SK-N-MC (cell line): ENCODE results near the gene PPM1B.
"Not testable (repeated sequence)": the region's sequence is repeated elsewhere in the genome, so short reads cannot be mapped to it uniquely, and the experiment has no call there.

Experiments
- DNase-seq: peaks from one replicate; pipeline ENCODE4 v3.0.0-alpha.2; 2011; ENCODE audit warnings: low read depth, low spot score
- H3K27ac ChIP-seq: fragments of 200-600 bp; sonication (generic); 2 replicates; pipeline ENCODE4 v1.5.1; 2016; ENCODE audit warnings: mixed run types
- H3K36me3 ChIP-seq: fragments of 200-600 bp; sonication (generic); 2 replicates; pipeline ENCODE4 v1.6.1; 2017; ENCODE audit warnings: antibody characterized with exemption, low read length, mixed read lengths; ENCODE audit not compliant: insufficient read depth
- H3K4me3 ChIP-seq: fragments of 200-600 bp; sonication (generic); 2 replicates; pipeline ENCODE4 v1.5.1; 2016
- H3K9ac ChIP-seq: fragments of 200-600 bp; sonication (generic); 2 replicates; pipeline ENCODE4 v1.8.0; 2017; ENCODE audit warnings: mixed run types, mixed read lengths; ENCODE audit not compliant: insufficient read length
- H3K9me3 ChIP-seq: fragments of 200-600 bp; sonication (generic); 2 replicates; pipeline ENCODE4 v1.6.1; 2017; ENCODE audit warnings: low read depth, mild to moderate bottlenecking, antibody characterized with exemption, low read length, moderate library complexity, mixed read lengths
- EZH2 ChIP-seq: fragments of 200-600 bp; sonication (generic); IDR thresholded peaks from one replicate; pipeline ENCODE4 v1.6.1; 2017; ENCODE audit warnings: antibody characterized with exemption
- FOXP2 ChIP-seq: optimal IDR thresholded peaks from 2 replicates; pipeline ENCODE3; 2011; ENCODE audit warnings: mild to moderate bottlenecking, moderate library complexity; ENCODE audit not compliant: insufficient read depth; ENCODE audit errors: extremely low read length, control extremely low read depth
- POLR2AphosphoS5 ChIP-seq: IDR thresholded peaks from 2 replicates; pipeline ENCODE4 v1.6.1; 2012; ENCODE audit warnings: mild to moderate bottlenecking, low read depth, low read length, borderline replicate concordance

The PPM1B gene

GRCh38 chr2:44167908-44168680, 581 bp upstream of the PPM1B start:
- no peaks in the 10 kb centered on the region for H3K36me3 ChIP-seq
- H3K27ac ChIP-seq: peak overlapping the region; percentile 97
- H3K9ac ChIP-seq: peak overlapping the region; percentile 92
- TF ChIP-seq FOXP2 (no peak), POLR2AphosphoS5 (peak; percentile 65)
- H3K4me3 ChIP-seq: peak overlapping the region; percentile 96
- peak; percentile 99 for DNase-seq
- no peaks in the 10 kb centered on the region for H3K9me3 ChIP-seq

GRCh38 chr2:44169155-44169898, 652 bp downstream of the PPM1B start:
- H3K36me3 ChIP-seq: no peaks in the 10 kb centered on the region
- H3K4me3 ChIP-seq: peak overlapping the region; percentile 95
- H3K27ac ChIP-seq: 0 out of 2 replicates have a peak overlapping the region, but pooled peaks have one; percentile 58
- H3K9ac ChIP-seq: peak overlapping the region; percentile 89
- DNase-seq: no peak
- no peak for TF ChIP-seq FOXP2
- no peak for TF ChIP-seq POLR2AphosphoS5
- no peak for TF ChIP-seq EZH2
- H3K9me3 ChIP-seq: no peaks in the 10 kb centered on the region

- Histone ChIP-seq H3K9me3 (no peaks in the 10 kb centered on the region), H3K9ac (peak overlapping the region; percentile 89), H3K4me3 (peak overlapping the region; percentile 95), H3K36me3 (no peaks in the 10 kb centered on the region), H3K27ac (peak overlapping the region; percentile 30; the same call in 1 of the 2 replicates)
- TF ChIP-seq EZH2 (no peak), POLR2AphosphoS5 (no peak), FOXP2 (no peak)
- no peak for DNase-seq
Measured at GRCh38 chr2:44170311-44170717, 1.6 kb downstream of the PPM1B start.

GRCh38 chr2:44171018-44171417, 2.3 kb downstream of the PPM1B start:
- H3K4me3 ChIP-seq: peak overlapping the region; percentile 95
- no peak overlapping the region for H3K27ac ChIP-seq
- TF ChIP-seq POLR2AphosphoS5 (no peak), EZH2 (no peak), FOXP2 (no peak)
- H3K9me3 ChIP-seq: no peaks in the 10 kb centered on the region
- peak overlapping the region; percentile 89 for H3K9ac ChIP-seq
- no peaks in the 10 kb centered on the region for H3K36me3 ChIP-seq
- DNase-seq: no peak

GRCh38 chr2:44171442-44171841, 2.8 kb downstream of the PPM1B start:
- not testable (repeated sequence) for H3K27ac ChIP-seq, H3K9me3 ChIP-seq, H3K36me3 ChIP-seq, DNase-seq
- Histone ChIP-seq H3K4me3 (peak overlapping the region; percentile 95), H3K9ac (peak overlapping the region; percentile 89)

GRCh38 chr2:44172576-44172975, 3.9 kb downstream of the PPM1B start:
- no peaks in the 10 kb centered on the region for H3K36me3 ChIP-seq
- no peak overlapping the region for H3K9ac ChIP-seq
- H3K4me3 ChIP-seq: no peak overlapping the region
- DNase-seq: no peak
- H3K9me3 ChIP-seq: no peaks in the 10 kb centered on the region
- TF ChIP-seq POLR2AphosphoS5 (no peak), EZH2 (no peak), FOXP2 (no peak)
- no peak overlapping the region for H3K27ac ChIP-seq

GRCh38 chr2:44178950-44179349, 10.3 kb downstream of the PPM1B start:
- no peak overlapping the region for H3K27ac ChIP-seq
- TF ChIP-seq EZH2 (no peak), POLR2AphosphoS5 (no peak), FOXP2 (no peak)
- H3K4me3 ChIP-seq: no peak overlapping the region
- no peak for DNase-seq
- no peaks in the 10 kb centered on the region for H3K9me3 ChIP-seq
- H3K9ac ChIP-seq: no peak overlapping the region
- no peaks in the 10 kb centered on the region; the same call in 1 of the 2 replicates for H3K36me3 ChIP-seq

GRCh38 chr2:44181648-44182047, 13.0 kb downstream of the PPM1B start:
- Histone ChIP-seq H3K36me3 (no peaks in the 10 kb centered on the region; the same call in 1 of the 2 replicates), H3K27ac (no peak overlapping the region), H3K4me3 (no peak overlapping the region), H3K9ac (no peak overlapping the region), H3K9me3 (no peaks in the 10 kb centered on the region)
- TF ChIP-seq FOXP2 (no peak), POLR2AphosphoS5 (no peak), EZH2 (no peak)
- DNase-seq: no peak
